ENCODE measurements around the gene PEX10.
A peak's percentile ranks its signal among the peaks of the same experiment; 100 is the strongest.

The PEX10 gene

DNA sequence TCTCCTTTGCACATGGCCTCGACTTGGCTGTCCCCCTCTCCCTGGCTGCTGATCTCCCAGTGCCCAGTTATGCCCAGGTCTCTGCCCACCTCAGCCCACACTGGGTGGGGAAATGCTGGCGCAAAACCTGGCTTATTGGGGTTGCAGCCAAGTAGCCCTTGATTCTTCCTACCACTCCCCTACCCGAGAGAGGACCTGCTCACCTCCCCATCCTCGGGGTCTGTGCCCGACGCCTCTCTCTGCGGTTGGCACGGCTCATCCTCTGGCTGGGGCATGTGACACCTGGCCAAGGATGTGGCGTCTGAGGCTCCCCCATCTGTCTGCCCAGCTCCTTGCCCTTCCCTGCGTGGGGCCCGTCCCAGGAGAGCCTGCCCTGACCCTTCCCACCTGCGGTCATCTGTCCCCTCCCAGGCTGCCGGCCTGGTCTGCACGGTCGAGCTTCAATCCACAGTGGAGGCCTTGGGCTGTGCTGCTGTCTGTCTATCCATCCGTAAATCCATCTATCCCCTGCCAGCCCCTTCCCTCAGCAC, 6.5 kb upstream of the PEX10 start:
- no peak for DNase-seq

DNA sequence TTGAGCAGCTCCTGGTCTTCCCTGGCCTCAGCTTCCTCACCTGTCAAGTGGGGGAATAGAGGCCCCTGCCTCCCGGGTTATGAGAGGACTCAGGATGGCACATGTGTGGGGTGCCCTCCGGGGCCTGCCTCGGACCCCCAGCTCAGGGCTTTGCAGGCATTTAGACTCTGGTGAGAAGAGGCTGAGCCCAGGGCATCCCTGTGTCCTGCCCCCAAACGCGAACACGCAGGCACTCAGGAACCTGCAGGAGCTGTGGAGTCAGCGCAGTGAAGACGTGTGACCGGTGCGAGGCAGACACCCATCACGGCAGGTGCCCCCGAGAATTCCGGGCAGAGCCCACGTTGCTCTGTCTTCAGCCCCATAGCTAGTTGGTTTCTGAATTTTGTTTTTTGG, 5.5 kb upstream of the PEX10 start:
- no peak for DNase-seq

DNA sequence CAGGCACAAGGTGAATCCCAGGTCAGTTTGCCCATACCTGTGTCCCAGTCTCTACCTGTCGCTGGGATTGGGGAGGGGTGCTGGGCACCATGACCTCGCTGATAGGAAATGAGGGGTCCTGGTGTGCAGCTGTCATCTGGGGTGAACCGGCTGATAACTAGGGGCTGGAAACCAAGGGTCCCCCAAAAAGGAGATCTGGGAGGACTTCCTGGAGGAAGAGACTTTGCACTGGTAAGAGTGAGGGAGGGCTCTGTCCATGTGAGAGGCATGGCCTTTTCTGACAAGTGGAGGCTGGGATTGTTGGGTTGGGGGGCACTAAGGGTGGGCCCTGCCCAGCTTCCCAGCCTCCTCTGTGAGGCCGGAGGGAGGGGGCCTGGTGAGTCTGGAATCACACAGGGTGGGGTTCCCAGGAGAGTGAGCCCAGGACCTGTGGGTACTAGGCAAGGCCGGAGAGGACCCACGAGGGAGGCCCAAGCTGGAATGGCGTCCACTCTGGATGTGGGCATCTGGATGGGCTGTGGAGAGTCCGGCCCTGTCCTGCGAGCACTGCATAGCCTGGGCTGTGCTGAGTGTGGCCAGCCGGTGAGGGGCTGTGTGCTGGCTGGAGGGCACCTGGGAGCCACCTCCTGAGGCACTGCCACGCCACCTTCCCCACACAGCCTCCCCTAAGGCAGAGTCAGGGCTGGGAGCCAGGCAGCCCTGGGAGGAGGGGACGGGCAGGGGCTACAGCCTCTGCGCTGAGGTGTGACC, 4.9 kb upstream of the PEX10 start:
- DNase-seq = no peak

DNA sequence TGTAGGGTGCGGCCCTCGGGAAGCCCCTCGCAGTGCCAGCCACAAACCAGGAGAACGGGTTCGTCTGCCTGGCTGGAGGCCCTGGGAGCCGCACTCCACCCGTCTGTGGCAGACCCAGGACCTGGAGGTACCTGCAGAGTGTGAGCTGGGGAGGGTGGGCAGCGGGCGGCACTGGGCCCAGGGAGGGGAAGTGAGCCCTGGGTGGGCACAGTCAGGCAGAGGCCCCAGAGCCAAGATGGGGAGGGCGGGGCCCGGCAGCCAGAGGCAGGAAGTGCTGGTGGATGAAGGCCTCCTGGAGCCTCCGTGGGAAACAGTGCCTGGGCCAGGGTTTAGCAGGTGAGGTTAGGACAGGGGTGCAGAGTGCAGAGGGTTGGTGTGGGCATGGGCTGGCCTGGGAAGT, 4.0 kb upstream of the PEX10 start:
- no peak for DNase-seq

DNA sequence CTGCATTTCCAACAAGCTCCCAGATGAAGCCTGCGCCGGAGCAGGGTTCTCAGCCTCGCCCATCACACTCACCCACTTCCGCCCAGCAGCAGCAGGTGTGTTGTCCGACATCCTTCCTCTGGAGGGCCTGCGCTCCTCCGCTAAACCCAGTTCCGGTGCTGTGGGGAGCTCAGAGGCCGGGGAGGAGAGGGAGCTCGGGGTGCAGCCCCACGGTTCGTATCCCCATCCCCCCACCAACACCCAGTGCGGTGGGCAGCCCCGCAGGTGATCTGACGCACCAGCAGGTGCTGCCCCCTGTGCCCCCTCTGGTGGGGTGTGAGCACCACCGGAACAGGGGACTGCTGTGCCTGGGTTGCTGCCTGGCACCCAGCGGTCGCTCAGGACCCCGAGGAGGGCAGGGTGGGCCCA, 3.4 kb upstream of the PEX10 start:
- DNase-seq = no peak

DNA sequence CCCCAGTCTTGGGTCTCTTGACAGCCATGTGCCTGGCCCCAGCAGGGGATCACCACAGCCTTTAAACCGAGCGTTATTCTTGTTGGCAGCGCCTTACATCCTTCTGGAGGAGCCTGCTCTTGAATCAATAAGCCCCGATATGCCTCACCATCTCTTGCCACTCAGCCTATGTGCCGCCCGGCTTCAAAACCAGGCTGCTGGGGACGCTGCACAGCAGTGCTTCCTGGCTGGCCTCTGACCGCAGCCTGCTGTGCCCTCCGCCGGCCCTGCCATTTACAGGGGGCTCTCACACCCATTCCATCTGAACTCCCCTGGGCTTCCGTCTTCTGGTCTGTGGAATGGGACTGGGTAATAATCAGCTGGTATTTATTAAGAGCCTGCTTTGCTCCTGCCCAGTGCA, 3.0 kb upstream of the PEX10 start:
- DNase-seq = no peak

DNA sequence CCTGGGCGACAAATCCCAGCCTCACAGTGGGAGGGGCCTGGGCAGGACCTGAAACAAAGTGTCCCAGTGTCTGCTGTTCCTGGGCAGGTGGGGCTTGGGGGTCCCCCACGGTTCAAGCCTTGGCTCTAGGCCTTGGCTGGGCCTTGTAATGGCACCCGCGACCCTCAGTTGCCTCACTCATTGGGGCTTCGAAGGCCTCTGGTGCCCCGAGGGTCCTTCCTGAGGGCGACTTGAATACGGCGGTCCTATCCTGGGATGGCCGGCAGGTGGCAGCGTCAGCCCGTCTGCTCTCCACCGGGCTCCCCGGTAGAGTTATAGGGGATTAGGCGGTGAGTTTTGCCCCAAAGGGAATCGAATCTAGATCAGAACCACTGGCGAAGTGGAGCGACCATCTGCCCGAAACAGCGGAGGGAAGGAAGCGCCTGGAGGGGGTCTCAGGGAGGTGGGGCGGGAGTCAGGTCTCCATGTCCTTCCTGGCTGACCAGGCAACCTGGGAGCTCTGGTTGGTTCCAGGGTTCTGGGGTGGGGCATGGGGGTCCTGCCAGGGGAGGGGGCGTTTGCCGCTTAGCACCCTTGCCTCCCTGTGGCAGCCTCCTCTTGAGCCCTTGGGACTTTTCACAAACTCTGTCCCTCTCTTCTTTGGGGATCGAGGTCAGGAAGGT, 2.1 kb upstream of the PEX10 start:
- DNase-seq = peak; percentile 58

DNA sequence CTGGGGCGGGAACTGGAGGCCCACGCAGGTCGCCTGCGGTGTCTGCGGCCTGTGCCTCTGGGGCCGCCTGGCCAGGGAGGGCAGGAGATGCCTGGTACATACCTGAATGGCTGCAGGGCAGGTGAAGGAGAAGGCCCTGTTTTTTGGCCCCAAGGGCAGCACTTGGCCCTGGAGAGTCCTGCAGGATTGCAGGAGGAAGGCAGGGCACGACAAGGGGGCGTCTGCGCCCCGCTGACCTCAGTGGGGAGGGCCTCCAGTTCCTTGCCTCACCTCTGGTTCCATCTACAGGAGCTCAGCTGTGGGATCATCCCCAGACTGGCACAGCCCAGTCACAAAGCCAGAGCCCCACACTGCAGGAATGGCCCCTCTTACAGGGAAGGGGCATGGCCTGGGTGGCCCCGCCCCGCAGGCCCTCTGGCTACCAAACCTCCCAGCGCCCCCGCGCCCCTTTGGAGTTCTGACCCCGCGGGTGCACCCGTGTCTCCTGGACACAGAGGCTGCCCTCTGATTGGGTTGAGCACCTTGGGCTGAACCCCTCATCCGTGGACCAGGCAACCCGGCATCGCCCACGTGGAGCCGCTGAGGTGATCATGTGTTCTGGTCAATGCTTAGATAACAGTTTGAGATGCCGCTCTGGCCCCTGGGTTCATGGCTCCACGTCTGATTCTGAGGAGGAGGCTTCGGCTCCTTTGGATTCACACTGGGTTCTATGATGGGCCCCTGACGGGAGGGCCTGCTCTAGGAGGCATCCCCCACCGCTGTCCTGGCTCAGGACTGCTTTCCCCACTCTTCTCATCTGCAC, 1.3 kb upstream of the PEX10 start:
- DNase-seq = no peak

DNA sequence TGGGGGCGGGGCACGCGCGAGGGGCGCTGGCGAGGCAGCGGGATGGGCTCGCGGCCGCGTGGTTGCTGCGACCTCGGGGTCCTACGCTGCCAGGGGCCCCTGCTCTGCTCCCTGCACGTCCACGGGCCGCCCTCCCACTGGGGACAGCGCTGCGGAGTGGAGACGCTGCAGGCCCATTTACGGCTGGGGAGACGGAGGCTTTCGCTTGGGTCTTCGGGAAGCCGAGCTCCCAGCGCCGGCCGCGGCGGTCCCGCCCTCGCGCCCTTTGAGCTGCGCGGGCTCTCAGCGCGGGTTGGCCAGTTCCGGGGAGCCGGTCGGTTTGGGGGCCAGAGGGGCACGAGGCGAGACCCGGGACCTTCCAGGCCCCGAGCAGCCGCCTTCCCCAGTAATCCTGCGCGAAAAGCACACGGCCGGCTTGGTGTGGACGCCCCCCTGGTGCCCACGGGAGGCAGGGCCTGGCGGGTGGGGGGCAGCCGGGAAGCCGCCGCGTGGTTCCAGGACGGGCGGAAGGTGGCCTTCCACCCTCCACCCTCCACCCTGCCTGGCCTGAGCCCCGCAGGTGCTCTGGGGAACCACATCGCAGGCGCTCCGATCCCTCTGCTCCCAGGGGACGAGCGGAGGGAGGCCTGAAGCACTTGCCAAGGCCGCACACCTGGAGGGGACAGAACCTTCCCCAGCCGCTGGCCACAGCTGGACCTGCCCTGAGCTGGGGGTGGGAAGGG, 570 bp upstream of the PEX10 start:
- no peak for DNase-seq

DNA sequence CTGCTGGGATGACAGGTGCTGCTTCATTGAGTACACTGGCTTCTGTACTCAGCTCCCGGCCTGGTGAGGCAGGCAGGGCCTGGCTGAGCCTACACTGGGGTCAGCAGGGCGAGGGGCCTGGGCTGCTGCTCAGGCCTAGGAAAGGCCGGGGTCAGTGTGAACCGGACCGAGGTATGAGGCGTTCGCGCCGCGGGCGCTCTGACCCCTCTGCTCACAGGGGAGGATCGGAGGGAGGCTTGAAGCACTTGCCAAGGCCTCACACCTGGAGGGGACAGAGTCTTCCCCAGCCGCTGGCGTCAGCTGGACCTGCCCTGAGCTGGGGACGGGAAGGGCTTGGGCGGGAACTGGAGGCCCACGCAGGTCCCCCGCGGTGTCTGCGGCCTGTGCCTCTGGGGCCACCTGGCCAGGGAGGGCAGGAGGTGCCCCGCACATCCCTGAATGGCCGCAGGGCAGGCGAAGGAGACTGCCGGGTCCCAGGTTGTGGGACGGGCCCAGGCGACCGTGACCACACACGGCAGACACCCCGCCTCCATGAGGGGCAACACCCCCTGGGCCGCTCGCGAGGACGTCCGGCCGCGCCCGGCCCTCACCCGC, 466 bp downstream of the PEX10 start:
- DNase-seq = no peak

DNA sequence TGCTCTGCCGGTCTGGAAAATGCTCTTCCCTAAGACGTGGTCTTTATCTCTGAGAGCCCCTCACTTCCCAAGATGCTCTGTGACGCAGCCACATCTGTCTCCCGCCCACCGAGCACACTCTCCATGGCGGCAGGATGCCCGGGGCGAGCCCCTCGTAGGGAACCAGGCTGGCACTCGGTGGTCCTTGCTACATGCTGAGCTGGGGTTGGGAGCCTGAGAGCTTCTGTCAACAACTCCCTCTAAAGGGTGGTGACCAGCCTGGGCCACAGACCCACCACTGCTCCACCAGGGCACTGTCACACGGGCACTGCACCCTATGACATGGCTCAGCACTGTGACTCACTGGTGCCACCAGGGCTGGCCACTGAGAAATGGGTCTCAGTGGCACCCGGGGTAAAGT, 2.6 kb downstream of the PEX10 start:
- DNase-seq = no peak

DNA sequence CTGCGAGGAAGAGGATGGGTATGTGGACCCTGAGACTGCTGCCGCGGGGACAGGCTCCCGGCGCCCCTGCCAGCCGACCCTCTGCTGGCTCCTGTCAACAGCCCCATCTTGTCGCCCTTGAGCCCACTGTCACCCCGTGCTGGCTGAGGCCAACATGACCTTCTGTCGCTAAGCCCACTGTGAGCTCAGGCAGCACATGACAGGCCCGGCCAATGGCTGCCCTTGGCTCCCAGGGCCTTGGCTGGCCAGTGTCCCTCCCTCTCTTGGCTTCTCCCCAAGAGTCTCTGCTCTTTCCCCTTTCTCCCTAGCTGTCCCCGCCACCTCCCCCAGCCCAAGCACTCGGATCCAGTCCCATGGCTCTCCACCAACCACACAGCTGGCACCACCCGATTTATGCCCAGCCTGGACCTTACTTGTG, 3.5 kb downstream of the PEX10 start:
- no peak for DNase-seq

DNA sequence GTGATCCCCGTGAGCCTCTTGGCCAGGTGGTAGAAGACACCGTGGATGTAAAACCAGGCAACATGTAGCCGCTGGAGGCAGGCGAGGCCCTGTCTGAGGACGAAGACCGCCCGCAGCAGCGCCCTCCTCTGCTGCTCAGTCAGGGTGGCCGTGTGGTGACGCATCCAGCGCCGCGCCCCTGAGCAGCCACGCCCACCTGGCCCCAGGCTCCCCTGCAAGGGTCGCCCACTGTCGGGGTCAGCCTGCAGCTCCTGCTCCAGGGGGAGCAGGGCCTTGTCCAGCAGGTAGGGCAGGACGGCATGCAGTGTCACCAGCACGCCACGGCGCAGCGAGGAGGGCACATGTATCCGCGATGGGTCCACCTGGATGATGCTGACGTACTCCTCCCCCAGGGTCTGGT, 3.9 kb downstream of the PEX10 start:
- DNase-seq = no peak

DNA sequence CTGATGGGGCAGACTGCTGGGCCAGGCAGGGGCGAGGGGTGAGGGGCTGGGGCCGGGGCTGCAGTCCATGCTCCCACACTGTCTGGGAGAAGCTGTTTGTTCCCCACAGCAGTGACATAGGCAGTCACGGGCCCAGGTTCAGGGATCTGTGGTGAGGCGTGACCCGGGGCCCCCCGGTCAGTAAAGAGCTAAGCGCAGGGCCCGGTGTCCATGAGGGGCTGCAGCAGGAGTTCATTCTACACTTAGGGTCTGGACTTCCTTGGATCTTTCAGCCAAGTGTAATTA, 4.4 kb downstream of the PEX10 start:
- DNase-seq = no peak

DNA sequence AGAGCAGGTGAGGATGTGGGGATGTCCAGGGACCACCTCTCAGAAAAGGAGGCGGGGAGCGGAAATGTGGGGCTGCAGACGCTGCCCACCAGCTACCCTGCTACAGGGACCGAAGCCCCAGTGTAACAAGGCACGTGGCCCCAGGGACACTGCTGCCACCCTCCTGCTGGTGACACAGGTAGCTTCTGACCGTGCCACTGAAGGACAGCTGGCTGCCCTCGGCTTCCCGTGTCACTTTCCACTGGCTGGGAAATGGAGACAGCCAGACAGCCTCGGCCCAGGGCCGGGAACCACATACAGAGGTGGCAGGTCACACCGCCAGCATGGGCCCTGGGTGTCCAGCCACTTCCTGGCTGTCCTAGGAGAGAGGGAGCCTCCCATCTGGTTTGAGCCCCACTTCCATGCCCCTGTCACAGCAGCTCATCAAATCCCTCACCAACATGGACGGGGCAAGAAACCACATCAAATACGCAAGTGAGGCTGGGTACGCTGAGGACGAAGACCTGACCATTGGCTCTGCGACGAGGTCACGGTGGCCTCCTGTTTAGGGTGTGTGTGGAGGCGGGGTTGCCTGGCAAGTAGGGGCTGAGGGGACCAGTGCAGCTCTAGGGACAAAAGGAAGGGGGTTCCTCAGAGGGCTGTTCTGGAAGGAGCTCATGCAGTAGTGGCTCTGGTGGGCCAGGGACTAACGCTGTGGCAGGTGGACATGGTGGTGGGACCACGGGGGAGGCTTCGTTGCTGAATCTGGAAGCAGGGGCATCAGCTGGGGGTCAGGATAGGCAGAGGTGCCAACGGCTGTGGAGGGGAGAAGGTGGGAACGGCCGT, 5.0 kb downstream of the PEX10 start:
- DNase-seq = no peak

DNA sequence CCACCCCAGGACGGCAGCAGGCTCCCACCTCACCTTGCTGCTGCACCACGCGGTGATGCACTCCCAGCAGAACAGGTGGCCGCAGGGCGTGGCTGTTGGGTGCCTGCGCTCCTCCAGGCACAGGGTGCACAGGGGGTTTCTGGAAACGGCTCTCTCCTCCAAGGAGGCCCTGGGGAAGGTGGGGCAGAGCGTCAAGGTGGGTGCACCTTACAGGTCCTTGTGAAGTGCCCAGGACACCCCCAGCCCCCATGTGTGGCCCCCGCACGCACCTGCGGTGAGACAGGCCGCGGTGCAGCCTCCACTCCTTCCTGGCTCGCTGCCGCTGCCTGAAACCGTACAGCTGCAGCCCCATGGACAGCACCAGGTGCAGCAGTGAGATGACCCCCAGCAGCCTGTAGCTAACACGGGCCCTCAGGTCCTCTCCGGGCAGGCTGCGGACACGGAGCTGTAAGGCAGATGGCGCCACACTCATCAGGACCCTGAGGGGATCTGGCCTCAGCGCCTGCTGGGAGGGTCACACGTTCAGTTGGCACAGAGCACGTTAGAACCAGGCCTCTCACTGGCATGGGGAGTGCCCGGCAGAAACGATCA, 5.8 kb downstream of the PEX10 start:
- DNase-seq = no peak

DNA sequence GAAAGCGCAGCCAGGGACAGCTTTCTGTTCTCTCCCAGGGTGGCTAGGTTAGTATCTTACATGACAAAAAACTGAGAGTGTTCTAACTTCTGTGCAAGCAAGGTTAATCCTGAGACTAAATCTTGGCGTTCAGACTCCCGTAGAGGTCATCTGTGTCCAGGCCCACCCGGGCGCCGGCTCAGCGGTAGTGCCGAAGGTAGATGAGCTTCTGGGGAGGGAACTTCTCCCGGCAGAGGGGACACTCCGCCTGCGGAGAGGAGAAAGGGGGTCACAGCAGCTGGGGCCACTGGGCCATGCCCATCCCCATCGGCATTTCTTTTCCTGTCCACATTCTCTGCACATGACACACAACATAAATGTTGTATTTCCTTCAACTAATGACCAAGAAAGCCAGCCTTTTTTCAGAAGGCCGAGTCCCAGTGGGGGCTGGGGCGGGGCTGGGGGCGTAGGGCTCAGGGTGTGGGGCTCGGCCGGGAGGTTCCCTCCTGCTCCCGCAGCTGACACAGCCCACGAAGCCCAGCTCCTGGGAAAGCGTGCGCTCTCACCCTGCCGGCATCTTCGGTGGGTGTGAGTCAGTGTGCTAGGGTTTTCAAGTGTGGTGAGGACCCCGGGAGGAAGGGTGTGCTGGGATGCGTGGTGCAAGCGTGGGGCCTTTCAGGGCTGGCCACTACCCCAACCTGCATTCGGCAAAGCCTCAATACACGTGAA, 6.6 kb downstream of the PEX10 start:
- no peak for DNase-seq

DNA sequence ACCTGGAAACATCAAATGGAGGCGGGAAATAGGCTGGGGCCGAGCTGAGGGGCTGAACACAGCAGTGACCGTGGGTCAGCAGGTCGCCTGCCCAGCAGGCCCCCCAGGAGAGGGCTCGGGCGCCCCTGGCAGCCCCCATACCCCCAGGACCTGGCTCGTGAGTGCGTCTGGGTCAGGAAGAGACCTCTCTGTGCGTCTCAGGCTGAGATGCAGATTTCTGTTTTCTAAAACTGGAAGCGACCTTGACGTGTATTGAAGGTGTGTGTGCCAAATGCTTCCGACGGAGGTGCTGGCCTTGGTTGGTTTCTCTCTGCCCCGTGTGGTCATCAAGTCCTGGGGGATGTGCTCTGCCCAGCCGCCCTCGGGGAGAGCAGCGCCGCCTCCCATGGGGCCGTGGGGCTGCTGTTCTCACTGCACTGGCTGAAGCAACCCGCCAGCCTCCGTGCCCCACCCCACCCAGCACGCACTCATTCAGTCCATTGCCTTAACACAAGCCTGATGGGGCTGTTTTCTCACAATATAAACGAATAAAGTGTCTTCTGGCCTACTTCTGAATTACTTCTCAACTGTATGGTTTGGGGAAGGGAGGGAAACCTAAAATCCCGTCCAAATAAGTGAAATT, 7.4 kb downstream of the PEX10 start:
- DNase-seq = no peak

DNA sequence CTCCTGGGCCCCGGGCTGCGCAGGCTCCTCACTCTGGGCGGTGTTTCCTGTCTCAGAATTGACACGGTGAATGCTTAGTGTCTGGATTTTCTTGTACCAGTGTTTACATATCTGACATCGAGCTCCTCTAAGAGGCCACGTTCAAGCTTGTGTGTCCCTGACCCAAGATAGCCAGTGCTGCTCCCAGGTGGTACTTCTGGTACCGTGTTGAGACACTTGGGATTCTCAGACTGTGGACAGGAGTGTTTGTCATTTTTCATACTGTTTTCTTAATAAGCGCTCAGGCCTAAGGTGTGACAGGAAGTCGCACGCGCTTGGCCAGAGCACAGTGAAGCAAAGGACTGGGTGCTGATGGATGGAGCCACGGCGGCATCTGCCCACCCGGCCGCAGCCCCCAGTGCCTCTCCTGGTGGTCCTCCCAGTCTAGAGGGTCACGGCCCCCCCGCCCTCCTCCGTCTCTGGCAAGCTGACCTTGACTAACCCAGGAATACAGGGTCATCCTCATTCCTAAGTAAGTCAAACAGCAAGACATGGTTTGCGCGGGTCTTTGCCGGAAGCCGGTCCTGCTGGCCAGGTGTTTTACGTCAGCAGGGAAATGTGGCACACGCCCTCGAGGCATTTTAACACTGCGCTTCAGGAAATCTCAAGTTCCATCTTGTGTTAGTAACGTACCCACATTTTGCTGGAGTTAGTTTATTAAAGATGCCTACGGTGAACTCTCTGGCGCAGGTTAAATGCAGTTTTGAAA, 8.0 kb downstream of the PEX10 start:
- DNase-seq = no peak

DNA sequence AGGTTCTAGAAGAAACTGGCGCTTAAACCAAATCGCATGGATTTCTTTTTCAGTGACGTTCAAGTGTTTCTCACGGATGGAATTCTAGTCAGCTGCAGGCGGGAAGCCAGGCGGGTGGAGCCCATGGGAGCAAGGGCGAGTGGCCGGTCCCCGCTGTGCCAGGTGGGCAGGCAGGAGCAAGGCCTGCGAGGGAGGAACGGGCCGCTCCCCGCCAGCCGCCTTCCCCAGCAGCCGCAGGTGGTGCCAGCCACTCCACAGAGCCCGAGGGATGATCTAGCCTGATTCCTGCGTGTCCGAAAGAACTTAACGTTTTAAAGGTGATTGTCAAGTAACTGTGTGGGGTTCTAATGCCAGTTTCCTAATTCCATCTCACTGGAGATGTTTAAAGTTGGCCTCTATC, 9.1 kb downstream of the PEX10 start:
- DNase-seq = no peak

Measured in NCI-H1694 treated with DMSO at 0.1 percent for 48 hours (cell line).